HG02610 (cell line): ENCODE measurements around the gene MLEC.

ENCODE experiments used
- ATAC-seq: cut with Tn5 transposase; IDR thresholded peaks from one replicate; pipeline ENCODE4 v1.9.1; 2021; ENCODE audit warnings: mild to moderate bottlenecking, moderate library complexity; ENCODE audit not compliant: unreplicated experiment

The MLEC gene

DNA sequence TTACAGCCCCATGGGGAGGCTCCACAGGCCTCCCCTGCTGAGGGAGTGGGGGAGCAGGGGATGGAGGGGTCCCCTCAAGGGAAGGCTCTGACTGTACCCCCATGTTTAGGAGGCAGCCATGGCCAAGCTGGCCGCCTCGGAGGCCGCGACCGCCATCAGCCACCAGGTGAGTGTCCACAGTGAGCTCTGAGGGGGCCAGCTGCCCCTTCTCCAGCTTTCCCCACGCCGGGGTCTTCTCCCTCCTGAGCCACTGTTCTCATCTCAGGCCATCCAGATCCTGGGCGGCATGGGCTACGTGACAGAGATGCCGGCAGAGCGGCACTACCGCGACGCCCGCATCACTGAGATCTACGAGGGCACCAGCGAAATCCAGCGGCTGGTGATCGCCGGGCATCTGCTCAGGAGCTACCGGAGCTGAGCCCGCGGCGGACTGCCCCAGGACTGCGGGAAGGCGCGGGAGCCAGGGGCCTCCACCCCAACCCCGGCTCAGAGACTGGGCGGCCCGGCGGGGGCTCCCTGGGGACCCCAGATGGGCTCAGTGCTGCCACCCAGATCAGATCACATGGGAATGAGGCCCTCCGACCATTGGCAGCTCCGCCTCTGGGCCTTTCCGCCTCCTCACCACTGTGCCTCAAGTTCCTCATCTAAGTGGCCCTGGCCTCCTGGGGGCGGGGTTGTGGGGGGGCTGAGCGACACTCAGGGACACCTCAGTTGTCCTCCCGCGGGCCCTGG, 52.2 kb downstream of the MLEC start:
- no peak for ATAC-seq

GRCh38 chr12:120739821-120740613, 53.1 kb downstream of the MLEC start:
- ATAC-seq, result no peak

GRCh38 chr12:120740871-120741270, 53.9 kb downstream of the MLEC start:
- ATAC-seq, result no peak

DNA sequence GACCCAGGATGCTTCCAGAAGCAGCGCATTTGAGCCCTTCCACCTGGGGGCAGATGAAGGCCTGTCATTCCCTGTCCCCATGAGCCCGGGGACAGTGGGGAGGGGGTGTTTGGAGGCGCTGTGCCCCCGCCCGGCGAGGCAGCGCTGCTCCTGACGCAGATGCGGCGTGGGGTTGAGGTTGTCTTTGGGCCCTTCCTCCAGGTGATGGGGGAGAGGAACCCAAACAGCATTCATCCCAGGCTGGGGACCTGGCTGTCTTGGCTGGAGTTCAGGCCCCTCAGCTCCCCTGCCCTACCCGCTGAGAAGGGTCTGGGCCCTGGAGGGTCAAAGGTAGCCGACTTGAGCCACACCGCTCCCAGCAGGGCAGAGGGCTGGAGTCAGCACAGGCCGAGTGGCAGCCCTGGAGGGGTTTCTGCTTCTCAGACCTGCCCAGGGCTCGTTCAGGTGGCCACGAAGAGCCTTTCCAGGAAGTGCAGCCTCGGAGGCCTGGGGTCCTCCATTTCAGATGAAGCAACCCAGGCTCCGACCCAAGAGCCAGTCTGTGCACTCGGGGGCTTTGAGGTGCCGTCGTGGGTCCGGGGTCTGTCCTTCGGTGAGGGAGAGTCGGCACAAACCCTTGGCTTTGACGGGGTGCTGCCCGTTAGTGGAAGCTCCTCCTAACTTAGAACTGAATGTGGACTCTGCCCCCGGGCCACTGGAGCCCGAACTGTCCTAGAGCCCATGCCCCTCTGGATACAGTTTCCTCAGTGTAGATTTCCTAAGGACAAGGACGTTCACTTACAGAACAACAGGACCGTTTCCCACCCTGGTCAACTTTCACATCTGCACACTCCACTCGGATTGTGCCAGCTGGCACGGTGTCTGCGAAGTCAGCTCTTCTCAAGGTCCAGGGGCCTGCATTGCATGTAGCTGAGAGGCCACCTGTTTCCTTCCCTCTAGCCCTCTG, 54.8 kb downstream of the MLEC start:
- ATAC-seq, result no peak

DNA sequence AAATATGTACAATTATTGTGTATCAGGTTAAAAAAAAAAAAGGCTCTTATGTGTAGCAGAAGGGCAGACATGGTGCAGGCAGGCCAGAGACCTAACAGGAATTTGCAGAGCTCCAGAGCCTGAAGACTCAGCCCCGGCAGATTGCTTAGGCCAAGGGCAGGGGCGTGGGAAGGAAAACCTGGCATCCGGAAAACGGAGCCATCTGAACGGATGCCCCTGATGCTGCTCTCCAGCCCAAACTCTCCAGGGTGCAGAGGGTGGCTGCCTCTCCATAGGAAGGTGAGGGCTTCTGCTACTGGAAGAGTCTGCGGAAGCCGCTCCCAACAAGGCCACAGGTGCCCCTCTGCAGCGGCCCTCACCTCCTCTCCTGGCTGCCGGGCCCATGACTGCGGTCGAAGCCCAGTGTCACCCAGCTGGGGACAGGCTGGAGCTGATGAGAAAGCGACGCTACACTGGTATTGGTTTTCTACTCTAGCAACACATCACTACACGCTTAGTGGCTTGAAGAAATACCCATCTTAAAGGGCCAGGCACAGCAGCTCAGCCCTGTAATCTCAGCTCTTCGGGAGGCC, 58.1 kb downstream of the MLEC start:
- ATAC-seq, result no peak

- no peak for ATAC-seq
Measured at GRCh38 chr12:120748242-120748641, 61.3 kb downstream of the MLEC start.

GRCh38 chr12:120749256-120749655, 62.3 kb downstream of the MLEC start:
- ATAC-seq, result no peak

DNA sequence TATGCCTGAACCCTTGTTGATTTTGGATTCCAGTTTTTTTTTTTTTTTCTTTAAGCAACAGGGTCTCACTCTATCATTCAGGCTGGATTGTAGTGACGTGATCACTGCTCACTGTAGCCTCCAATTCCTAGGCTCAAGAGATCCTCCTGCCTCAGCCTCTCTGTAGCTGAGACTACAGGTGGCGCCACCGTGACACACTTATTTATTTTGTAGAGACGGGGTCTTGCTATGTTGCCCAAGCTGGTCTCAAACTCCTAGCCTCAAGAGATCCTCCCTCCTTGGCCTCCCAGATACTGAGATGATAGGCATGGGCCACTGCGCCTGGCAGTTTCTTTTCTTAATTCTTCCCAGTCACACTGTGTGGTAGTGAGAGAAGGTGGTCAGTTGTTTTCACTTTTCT, 63.9 kb downstream of the MLEC start:
- ATAC-seq, result no peak

GRCh38 chr12:120751389-120751788, 64.4 kb downstream of the MLEC start:
- no peak for ATAC-seq
